ENCODE measurements around the gene ZNF33B.
A peak's percentile ranks its signal among the peaks of the same experiment; 100 is the strongest.

ZNF33B gene

GRCh38 chr10:42638821-42639270 is 476 bp upstream of the ZNF33B start:
- peak overlapping the region; percentile 82 for H3K4me3 ChIP-seq (replicated peaks; ENCODE audit: low read depth, low read length)
- DNase-seq (ENCODE audit: extremely low read depth, low read depth): no peak
- TF ChIP-seq CTCF (IDR thresholded peaks at IDR 0.05; ENCODE audit: low read depth, low read length, missing control alignments): no peak

- peak overlapping the region; percentile 82 for H3K4me3 ChIP-seq (replicated peaks; ENCODE audit: low read depth, low read length)
- no peak for TF ChIP-seq CTCF (IDR thresholded peaks at IDR 0.05; ENCODE audit: low read depth, low read length, missing control alignments)
- DNase-seq (ENCODE audit: extremely low read depth, low read depth): no peak
Measured at GRCh38 chr10:42637648-42638054, 719 bp downstream of the ZNF33B start.

GRCh38 chr10:42637142-42637541 is 1.2 kb downstream of the ZNF33B start:
- DNase-seq (ENCODE audit: extremely low read depth, low read depth): no peak
- H3K4me3 ChIP-seq (replicated peaks; ENCODE audit: low read depth, low read length): peak overlapping the region; percentile 82
- no peak for TF ChIP-seq CTCF (IDR thresholded peaks at IDR 0.05; ENCODE audit: low read depth, low read length, missing control alignments)

GRCh38 chr10:42635098-42635497 is 3.3 kb downstream of the ZNF33B start:
- no peak for TF ChIP-seq CTCF (IDR thresholded peaks at IDR 0.05; ENCODE audit: low read depth, low read length, missing control alignments)
- DNase-seq (ENCODE audit: extremely low read depth, low read depth): no peak
- no peak overlapping the region for H3K4me3 ChIP-seq (replicated peaks; ENCODE audit: low read depth, low read length)

GRCh38 chr10:42632564-42632963 is 5.8 kb downstream of the ZNF33B start:
- H3K4me3 ChIP-seq (replicated peaks; ENCODE audit: low read depth, low read length): no peak overlapping the region
- DNase-seq (ENCODE audit: extremely low read depth, low read depth): no peak
- no peak for TF ChIP-seq CTCF (IDR thresholded peaks at IDR 0.05; ENCODE audit: low read depth, low read length, missing control alignments)

GRCh38 chr10:42630537-42631134 is 7.7 kb downstream of the ZNF33B start:
- no peak overlapping the region for H3K4me3 ChIP-seq (replicated peaks; ENCODE audit: low read depth, low read length)
- TF ChIP-seq CTCF (IDR thresholded peaks at IDR 0.05; ENCODE audit: low read depth, low read length, missing control alignments): no peak
- no peak for DNase-seq (ENCODE audit: extremely low read depth, low read depth)

GRCh38 chr10:42623929-42624328 is 14.4 kb downstream of the ZNF33B start:
- H3K4me3 ChIP-seq (replicated peaks; ENCODE audit: low read depth, low read length): no peak overlapping the region
- DNase-seq (ENCODE audit: extremely low read depth, low read depth): no peak
- no peak for TF ChIP-seq CTCF (IDR thresholded peaks at IDR 0.05; ENCODE audit: low read depth, low read length, missing control alignments)

Measured in HFF-Myc (cell line).